ENCODE results near the gene CYYR1.

- TF ChIP-seq, protein P1, sequence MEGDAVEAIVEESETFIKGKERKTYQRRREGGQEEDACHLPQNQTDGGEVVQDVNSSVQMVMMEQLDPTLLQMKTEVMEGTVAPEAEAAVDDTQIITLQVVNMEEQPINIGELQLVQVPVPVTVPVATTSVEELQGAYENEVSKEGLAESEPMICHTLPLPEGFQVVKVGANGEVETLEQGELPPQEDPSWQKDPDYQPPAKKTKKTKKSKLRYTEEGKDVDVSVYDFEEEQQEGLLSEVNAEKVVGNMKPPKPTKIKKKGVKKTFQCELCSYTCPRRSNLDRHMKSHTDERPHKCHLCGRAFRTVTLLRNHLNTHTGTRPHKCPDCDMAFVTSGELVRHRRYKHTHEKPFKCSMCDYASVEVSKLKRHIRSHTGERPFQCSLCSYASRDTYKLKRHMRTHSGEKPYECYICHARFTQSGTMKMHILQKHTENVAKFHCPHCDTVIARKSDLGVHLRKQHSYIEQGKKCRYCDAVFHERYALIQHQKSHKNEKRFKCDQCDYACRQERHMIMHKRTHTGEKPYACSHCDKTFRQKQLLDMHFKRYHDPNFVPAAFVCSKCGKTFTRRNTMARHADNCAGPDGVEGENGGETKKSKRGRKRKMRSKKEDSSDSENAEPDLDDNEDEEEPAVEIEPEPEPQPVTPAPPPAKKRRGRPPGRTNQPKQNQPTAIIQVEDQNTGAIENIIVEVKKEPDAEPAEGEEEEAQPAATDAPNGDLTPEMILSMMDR (IDR thresholded peaks at IDR 0.05; ENCODE audit: poor library complexity, severe bottlenecking) = no peak
- no peak for TF ChIP-seq POLR2AphosphoS5 (IDR thresholded peaks at IDR 0.05)
These were observed 139.7 kb downstream of the CYYR1 start for GRCh38 chr21:26433386-26433785.

Data from neural cell (in vitro differentiated cells).